Measurements from ENCODE around the gene ACO1.

GRCh38 chr9:32404856-32405255, 20.4 kb downstream of the ACO1 start:
- TF ChIP-seq POLR2A (IDR thresholded peaks at IDR 0.05; ENCODE audit: low read depth, low read length) (no peak), POLR2AphosphoS5 (IDR thresholded peaks at IDR 0.05; ENCODE audit: low read depth, low read length) (no peak)
